HG02571 (cell line): Measurements from ENCODE around the gene GCGR.
A peak's percentile ranks its signal among the peaks of the same experiment; 100 is the strongest.
"Not testable (repeated sequence)": the region's sequence is repeated elsewhere in the genome, so short reads cannot be mapped to it uniquely, and the experiment has no call there.

Experiments used
- ATAC-seq: cut with Tn5 transposase; IDR thresholded peaks from one replicate; pipeline ENCODE4 v1.9.1; 2021; ENCODE audit warnings: mild to moderate bottlenecking, moderate library complexity; ENCODE audit not compliant: unreplicated experiment

Gene GCGR

GRCh38 chr17:81831957-81832607 is 28.1 kb downstream of the GCGR start:
- ATAC-seq, result no peak

GRCh38 chr17:81832608-81833159 is 28.7 kb downstream of the GCGR start:
- peak; percentile 19 for ATAC-seq

GRCh38 chr17:81833160-81833920 is 29.4 kb downstream of the GCGR start, which contains the start of gene MCRIP1:
Gene MCRIP1, minus strand, starts transcription at chr17:81833291. Its CDS starts 8,785 bp downstream, at chr17:81824506.
- peak; percentile 73 for ATAC-seq

- no peak for ATAC-seq
These were observed 30.2 kb downstream of the GCGR start for GRCh38 chr17:81833921-81834830.

- no peak for ATAC-seq
These were observed 30.9 kb downstream of the GCGR start, which contains the start of gene PPP1R27 for GRCh38 chr17:81834831-81835267. Gene PPP1R27, minus strand, starts transcription at chr17:81835050. Its CDS starts 97 bp downstream, at chr17:81834953.

GRCh38 chr17:81837641-81838040 is 33.7 kb downstream of the GCGR start:
- ATAC-seq, result no peak

GRCh38 chr17:81838753-81839255 is 34.9 kb downstream of the GCGR start:
- no peak for ATAC-seq

- ATAC-seq, result no peak
These were observed 35.4 kb downstream of the GCGR start for GRCh38 chr17:81839301-81839700.

- ATAC-seq, result not testable (repeated sequence)
These were observed 36.1 kb downstream of the GCGR start for GRCh38 chr17:81840059-81840458.

GRCh38 chr17:81840826-81841778 is 37.2 kb downstream of the GCGR start:
- no peak for ATAC-seq

GRCh38 chr17:81841866-81842265 is 37.9 kb downstream of the GCGR start:
- ATAC-seq, result no peak

GRCh38 chr17:81842378-81842724 is 38.4 kb downstream of the GCGR start:
- ATAC-seq, result no peak

GRCh38 chr17:81842725-81843504 is 39.0 kb downstream of the GCGR start:
- ATAC-seq, result no peak

- ATAC-seq, result no peak
These were observed 39.9 kb downstream of the GCGR start for GRCh38 chr17:81843713-81844326.

GRCh38 chr17:81844327-81844851 is 40.4 kb downstream of the GCGR start:
- ATAC-seq, result no peak

GRCh38 chr17:81844887-81845286 is 40.9 kb downstream of the GCGR start:
- no peak for ATAC-seq

- ATAC-seq, result no peak
These were observed 41.4 kb downstream of the GCGR start for GRCh38 chr17:81845361-81845760.
